SKM-1 (cell line): Measurements from ENCODE around the gene HS3ST5.
"Not testable (repeated sequence)": the region's sequence is repeated elsewhere in the genome, so short reads cannot be mapped to it uniquely, and the experiment has no call there.

Experiments
- DNase-seq: peaks from one replicate; lab custom pipeline; 2025; ENCODE audit not compliant: unreplicated experiment; lab: John Stamatoyannopoulos, UW

Gene HS3ST5

GRCh38 chr6:114101255-114101654, 241.6 kb downstream of the HS3ST5 start:
- no peak for DNase-seq

GRCh38 chr6:114100215-114100994, 242.4 kb downstream of the HS3ST5 start:
- no peak for DNase-seq

GRCh38 chr6:114096561-114097172, 246.2 kb downstream of the HS3ST5 start:
- peak; percentile 57 for DNase-seq

- DNase-seq, result no peak
Observed at GRCh38 chr6:114092943-114093342, 249.9 kb downstream of the HS3ST5 start.

- DNase-seq, result no peak
Observed at GRCh38 chr6:114090626-114091025, 252.2 kb downstream of the HS3ST5 start.

- DNase-seq, result no peak
Observed at GRCh38 chr6:114087496-114087895, 255.3 kb downstream of the HS3ST5 start.

- DNase-seq, result no peak
Observed at GRCh38 chr6:114085211-114085610, 257.6 kb downstream of the HS3ST5 start.

- no peak for DNase-seq
Observed at GRCh38 chr6:114084327-114084890, 258.4 kb downstream of the HS3ST5 start.

- DNase-seq, result no peak
Observed at GRCh38 chr6:114083251-114083650, 259.6 kb downstream of the HS3ST5 start.

- DNase-seq, result no peak
Observed at GRCh38 chr6:114081730-114082129, 261.1 kb downstream of the HS3ST5 start.

GRCh38 chr6:114080891-114081510, 261.8 kb downstream of the HS3ST5 start:
- DNase-seq, result no peak

- not testable (repeated sequence) for DNase-seq
Observed at GRCh38 chr6:114080410-114080809, 262.4 kb downstream of the HS3ST5 start.

- DNase-seq, result no peak
Observed at GRCh38 chr6:114075777-114076176, 267.0 kb downstream of the HS3ST5 start.

- no peak for DNase-seq
Observed at GRCh38 chr6:114075300-114075699, 267.5 kb downstream of the HS3ST5 start.

- DNase-seq, result no peak
Observed at GRCh38 chr6:114068771-114069170, 274.1 kb downstream of the HS3ST5 start.

- DNase-seq, result no peak
Observed at GRCh38 chr6:114068116-114068515, 274.7 kb downstream of the HS3ST5 start.

- DNase-seq, result no peak
Observed at GRCh38 chr6:114064862-114065261, 278.0 kb downstream of the HS3ST5 start.

- DNase-seq, result no peak
Observed at GRCh38 chr6:114063956-114064355, 278.9 kb downstream of the HS3ST5 start.

GRCh38 chr6:114062199-114062598, 280.6 kb downstream of the HS3ST5 start:
- DNase-seq, result no peak

- peak; percentile 43 for DNase-seq
Observed at GRCh38 chr6:114061741-114062140, 281.1 kb downstream of the HS3ST5 start.

GRCh38 chr6:114061116-114061515, 281.7 kb downstream of the HS3ST5 start:
- DNase-seq, result no peak

- no peak for DNase-seq
Observed at GRCh38 chr6:114058435-114058834, 284.4 kb downstream of the HS3ST5 start.
